ENCODE measurements around the gene SNX10.

DNA sequence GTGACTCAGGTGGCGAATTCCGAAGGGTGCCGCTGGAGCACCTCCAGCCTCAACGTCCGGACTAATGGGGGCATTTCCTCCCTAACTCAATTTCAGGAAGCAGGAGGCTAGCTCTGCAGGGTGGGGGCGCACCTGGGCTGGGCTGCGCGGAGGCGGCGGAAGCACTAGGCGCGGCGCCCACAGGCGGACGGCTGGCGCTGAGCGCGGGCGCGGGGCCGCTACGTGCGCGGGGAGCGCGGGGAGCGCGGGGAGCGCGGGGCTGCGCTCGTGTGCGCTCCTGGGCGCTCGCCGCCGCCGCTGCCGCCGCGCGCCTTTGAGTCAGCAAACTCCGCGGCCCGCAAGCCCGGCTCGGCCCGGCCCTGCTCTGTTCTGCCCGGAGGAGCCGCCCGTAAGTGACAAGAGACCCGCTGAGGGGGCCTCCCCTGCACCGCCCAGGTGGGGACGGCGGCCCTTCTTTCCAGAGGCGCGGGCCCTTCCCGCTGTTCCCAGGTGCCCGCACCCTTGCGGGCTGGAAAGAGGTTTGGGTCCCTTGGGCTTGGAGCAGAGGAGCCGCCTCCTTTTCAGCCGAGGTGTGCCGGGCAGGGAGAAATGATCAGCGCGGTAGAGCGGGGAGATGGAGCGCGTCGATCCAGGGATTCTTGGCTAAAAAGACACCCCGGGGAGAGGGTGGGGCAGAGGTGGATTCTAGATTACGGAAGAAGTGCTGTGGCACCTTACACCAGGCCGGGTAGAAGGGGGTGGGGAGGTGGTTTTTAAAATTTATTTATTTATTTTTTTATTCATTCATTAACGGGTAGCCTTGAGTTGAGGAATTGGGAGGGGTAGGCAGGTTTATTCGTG lies at the start of gene SNX10:
- TF ChIP-seq, protein P1, sequence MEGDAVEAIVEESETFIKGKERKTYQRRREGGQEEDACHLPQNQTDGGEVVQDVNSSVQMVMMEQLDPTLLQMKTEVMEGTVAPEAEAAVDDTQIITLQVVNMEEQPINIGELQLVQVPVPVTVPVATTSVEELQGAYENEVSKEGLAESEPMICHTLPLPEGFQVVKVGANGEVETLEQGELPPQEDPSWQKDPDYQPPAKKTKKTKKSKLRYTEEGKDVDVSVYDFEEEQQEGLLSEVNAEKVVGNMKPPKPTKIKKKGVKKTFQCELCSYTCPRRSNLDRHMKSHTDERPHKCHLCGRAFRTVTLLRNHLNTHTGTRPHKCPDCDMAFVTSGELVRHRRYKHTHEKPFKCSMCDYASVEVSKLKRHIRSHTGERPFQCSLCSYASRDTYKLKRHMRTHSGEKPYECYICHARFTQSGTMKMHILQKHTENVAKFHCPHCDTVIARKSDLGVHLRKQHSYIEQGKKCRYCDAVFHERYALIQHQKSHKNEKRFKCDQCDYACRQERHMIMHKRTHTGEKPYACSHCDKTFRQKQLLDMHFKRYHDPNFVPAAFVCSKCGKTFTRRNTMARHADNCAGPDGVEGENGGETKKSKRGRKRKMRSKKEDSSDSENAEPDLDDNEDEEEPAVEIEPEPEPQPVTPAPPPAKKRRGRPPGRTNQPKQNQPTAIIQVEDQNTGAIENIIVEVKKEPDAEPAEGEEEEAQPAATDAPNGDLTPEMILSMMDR (optimal IDR thresholded peaks at IDR 0.05 in 1 of 3, IDR thresholded peaks at IDR 0.05 in 1 of 3, conservative IDR thresholded peaks at IDR 0.05 in 1 of 3; ENCODE audit: extremely low read depth in 1 of 3, insufficient read depth in 2 of 3, low read length in 3 of 3), result peak in 2 of 3 experiments; percentile 39 to 78
- no peak for TF ChIP-seq EZH2 (IDR thresholded peaks at IDR 0.05; ENCODE audit: low read length)

Data from keratinocyte (primary cell).